Kidney (tissue), 14 donors: ENCODE data around the gene TTLL9. TPM values are rescaled to one million over a fixed set of nuclear protein-coding genes. Genes with fewer than 3 reads are reported as not detected.

ENCODE experiments used
- DNase-seq, 5 donors: peaks; one replicate each; pipeline ENCODE4 v3.0.0-alpha.2; 2013 to 2020
- FAIRE-seq: peaks from 2 replicates; lab custom pipeline; 2012; peaks lifted over from hg19 to GRCh38; lab: Jason Lieb, UNC
- H3K27ac ChIP-seq, 2 donors: one replicate each; pipeline ENCODE4 v1.7.0; 2013; ENCODE audit warnings: low read depth in 2 of 2, low read length in 2 of 2, inconsistent platforms in 1 of 2
- H3K27me3 ChIP-seq: one replicate; pipeline ENCODE4 v1.7.1; 2013; ENCODE audit warnings: low read length, inconsistent platforms; ENCODE audit not compliant: control insufficient read depth, insufficient read depth
- H3K36me3 ChIP-seq, 3 donors: one replicate each; pipeline versions ENCODE4 v1.7.0 to v1.7.1; 2013; ENCODE audit warnings: low read length in 3 of 3, control low read depth in 1 of 3, inconsistent platforms in 1 of 3; ENCODE audit not compliant: insufficient read depth in 3 of 3, control insufficient read depth in 2 of 3
- H3K4me1 ChIP-seq, 3 donors: one replicate each; pipeline versions ENCODE4 v1.7.0 to v1.7.1; 2013; ENCODE audit warnings: low read length in 3 of 3, inconsistent platforms in 1 of 3, low read depth in 1 of 3; ENCODE audit not compliant: control insufficient read depth in 2 of 3, insufficient read depth in 2 of 3
- H3K4me3 ChIP-seq, 3 donors: one replicate each; pipeline versions ENCODE4 v1.7.0 to v1.8.1; 2013; ENCODE audit warnings: low read length in 3 of 3, control low read depth in 1 of 3, inconsistent platforms in 1 of 3
- H3K9ac ChIP-seq, 3 donors: one replicate each; pipeline versions ENCODE4 v1.7.0 to v1.7.1; 2013; ENCODE audit warnings: low read length in 3 of 3, control low read depth in 1 of 3, inconsistent platforms in 1 of 3
- H3K9me3 ChIP-seq, 3 donors: one replicate each; pipeline versions ENCODE4 v1.7.0 to v1.7.1; 2013; ENCODE audit warnings: low read length in 3 of 3, control low read depth in 1 of 3, inconsistent platforms in 1 of 3; ENCODE audit not compliant: control insufficient read depth in 2 of 3, insufficient read depth in 1 of 3
- intact Hi-C: fragments of 100-400 bp; cut with DNase I; formaldehyde crosslinking; loops from one replicate; pipeline ENCODE4 v1.11.1; 2022
- polyA plus RNA-seq: library from polyadenylated mRNA; stranded (reverse); fragments of 350-450 nt; fragmentation: Illumina TruSeq; extraction: RNeasy Lipid Tissue Mini Kit (QIAGEN cat#74804); gene quantifications from one replicate; pipeline ENCODE4 v1.2.3, GENCODE V29; 2014; ENCODE audit warnings: low read depth, low replicate concordance; ENCODE audit not compliant: insufficient read depth
- total RNA-seq: library from RNA; stranded (reverse); fragmentation: NEBNext Ultra II Directional; extraction: Animal tissue kit (Norgen Biotek cat#: 25700); gene quantifications from one replicate; pipeline ENCODE4 v1.2.1, GENCODE V29; 2021
- TF ChIP-seq, protein P1 (sequence below): IDR thresholded peaks from 3 replicates; pipeline ENCODE4 v1.5.1; 2012; ENCODE audit warnings: mild to moderate bottlenecking, moderate library complexity, borderline replicate concordance; ENCODE audit not compliant: insufficient read depth; ENCODE audit errors: extremely low read depth
- donor health status: control.
- donor health status: control.
- donor health status: control.
- donor health status: control.
- donor health status: control.
- donor health status: DM: yes; HTN: yes; CAD: no.
- donor health status: Normal renal cell carcinoma (clear cell type).

The TTLL9 gene
- total and polyA plus RNA-seq, 2 donors from 2014 or later = 0.82 to 1.9 TPM

DNA sequence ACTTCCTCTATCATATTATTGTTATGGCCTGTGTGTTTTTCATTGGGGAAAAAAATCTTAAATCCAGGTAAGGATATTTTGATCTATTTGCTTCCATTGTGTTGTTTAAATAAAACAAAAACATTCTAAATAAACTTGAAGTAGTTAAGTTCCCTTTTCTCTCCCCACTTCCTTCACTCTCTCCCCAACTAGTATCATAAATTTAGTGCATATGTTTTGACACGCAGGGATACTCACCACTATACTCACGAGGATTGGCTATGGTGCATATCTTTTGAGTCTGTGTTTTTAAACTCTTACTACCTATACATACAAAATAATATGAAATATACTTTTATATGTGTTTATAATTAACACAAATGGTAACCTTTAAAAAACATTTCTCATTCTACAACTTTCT is 5.2 kb downstream of the TTLL9 start:
- intact Hi-C loops = no loop called here
- H3K4me3 ChIP-seq = no peak overlapping the region
- DNase-seq (no peak), FAIRE-seq (no peak)
- H3K36me3 ChIP-seq = no peaks in the 10 kb centered on the region
- H3K9me3 ChIP-seq = no peaks in the 10 kb centered on the region
- no peaks in the 10 kb centered on the region for H3K27me3 ChIP-seq
- H3K27ac ChIP-seq = no peak overlapping the region
- H3K9ac ChIP-seq = no peak overlapping the region
- TF ChIP-seq, protein P1, sequence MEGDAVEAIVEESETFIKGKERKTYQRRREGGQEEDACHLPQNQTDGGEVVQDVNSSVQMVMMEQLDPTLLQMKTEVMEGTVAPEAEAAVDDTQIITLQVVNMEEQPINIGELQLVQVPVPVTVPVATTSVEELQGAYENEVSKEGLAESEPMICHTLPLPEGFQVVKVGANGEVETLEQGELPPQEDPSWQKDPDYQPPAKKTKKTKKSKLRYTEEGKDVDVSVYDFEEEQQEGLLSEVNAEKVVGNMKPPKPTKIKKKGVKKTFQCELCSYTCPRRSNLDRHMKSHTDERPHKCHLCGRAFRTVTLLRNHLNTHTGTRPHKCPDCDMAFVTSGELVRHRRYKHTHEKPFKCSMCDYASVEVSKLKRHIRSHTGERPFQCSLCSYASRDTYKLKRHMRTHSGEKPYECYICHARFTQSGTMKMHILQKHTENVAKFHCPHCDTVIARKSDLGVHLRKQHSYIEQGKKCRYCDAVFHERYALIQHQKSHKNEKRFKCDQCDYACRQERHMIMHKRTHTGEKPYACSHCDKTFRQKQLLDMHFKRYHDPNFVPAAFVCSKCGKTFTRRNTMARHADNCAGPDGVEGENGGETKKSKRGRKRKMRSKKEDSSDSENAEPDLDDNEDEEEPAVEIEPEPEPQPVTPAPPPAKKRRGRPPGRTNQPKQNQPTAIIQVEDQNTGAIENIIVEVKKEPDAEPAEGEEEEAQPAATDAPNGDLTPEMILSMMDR = no peak
- H3K4me1 ChIP-seq = peaks cover 0 to 2% (median 0%) of the 10 kb centered on the region in 3 donors

DNA sequence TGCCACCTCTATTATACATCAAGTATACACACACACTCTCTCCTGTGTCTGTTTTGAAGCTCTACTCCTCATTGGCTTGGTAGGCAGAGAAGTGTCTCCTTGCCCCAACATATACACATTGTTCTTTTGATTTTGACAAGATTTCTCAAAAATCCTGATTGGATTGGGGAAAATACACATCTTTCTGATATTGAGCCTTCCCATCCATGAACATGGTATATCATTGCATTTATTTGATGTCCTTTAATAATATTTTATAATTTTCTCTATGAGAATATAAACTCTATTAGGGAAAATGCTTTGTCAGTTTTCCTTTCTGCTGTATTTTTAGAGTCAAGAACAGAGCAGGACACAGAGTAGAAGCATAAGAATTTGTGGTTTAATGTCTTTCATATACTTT is 7.2 kb downstream of the TTLL9 start:
- DNase-seq (no peak), FAIRE-seq (no peak)
- Histone ChIP-seq H3K4me3 (no peak overlapping the region), H3K27me3 (no peaks in the 10 kb centered on the region), H3K36me3 (no peaks in the 10 kb centered on the region), H3K27ac (no peak overlapping the region), H3K9me3 (no peaks in the 10 kb centered on the region), H3K4me1 (no peaks in the 10 kb centered on the region), H3K9ac (no peak overlapping the region)
- intact Hi-C loops = no loop called here
- TF ChIP-seq, protein P1 = no peak

DNA sequence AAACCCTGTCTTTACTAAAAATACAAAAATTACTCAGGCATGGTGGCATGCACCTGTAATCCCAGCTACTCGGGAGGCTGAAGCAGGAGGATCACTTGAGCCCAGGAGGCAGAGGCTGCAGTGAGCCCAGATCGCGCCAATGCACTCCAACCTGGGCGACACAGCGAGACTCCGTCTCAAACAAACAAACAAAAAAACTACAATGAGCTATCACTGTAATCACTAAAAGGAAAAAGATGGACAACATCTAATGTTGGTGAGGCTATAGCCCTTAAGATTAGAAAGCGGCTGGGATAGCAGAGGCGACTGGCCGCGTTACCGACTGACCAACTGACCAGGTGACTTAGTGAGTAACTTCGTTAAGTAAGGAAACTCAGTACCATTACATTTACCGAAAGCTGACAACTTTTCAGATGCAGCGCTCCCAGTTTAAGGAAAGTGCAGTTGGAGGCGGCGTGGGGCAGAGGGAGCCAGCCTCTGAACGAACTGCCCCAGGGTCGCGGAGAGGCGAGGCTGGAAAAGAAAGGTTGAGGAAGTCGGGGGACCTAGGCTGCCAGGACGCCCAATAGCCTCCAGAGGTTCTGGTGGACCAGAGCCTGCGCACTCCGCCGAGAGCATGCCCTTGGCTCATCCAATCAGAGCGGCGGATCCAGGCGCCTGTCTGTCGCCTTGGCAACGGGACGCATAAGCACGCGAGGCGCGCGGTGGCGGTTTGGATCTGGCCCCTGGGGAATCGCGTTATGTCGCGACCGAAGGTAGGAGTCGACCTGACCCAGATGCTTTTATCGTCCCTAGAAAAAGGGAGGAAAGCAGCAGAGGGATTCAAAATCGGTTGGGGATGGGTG is 8.9 kb downstream of the TTLL9 start:
- no peak for FAIRE-seq
- intact Hi-C loops = no loop called here
- H3K27me3 ChIP-seq = no peaks in the 10 kb centered on the region
- peak; percentile 94 to 99 (median 97) for DNase-seq
- H3K4me3 ChIP-seq = peak overlapping the region; percentile 78 to 86 (median 80)
- H3K27ac ChIP-seq = peak overlapping the region; percentile 80 to 85
- H3K36me3 ChIP-seq = no peaks in the 10 kb centered on the region
- H3K9ac ChIP-seq = peak overlapping the region; percentile 43 to 85 (median 52)
- H3K9me3 ChIP-seq = no peaks in the 10 kb centered on the region
- TF ChIP-seq, protein P1 = no peak
- no peaks in the 10 kb centered on the region for H3K4me1 ChIP-seq
